COLO668 (cell line): Measurements from ENCODE around the gene RELN.
"Not testable (repeated sequence)": the region's sequence is repeated elsewhere in the genome, so short reads cannot be mapped to it uniquely, and the experiment has no call there.

Experiments
- DNase-seq: peaks from one replicate; lab custom pipeline; 2025; ENCODE audit not compliant: unreplicated experiment; lab: John Stamatoyannopoulos, UW

RELN gene

GRCh38 chr7:103896826-103897225 is 92.6 kb downstream of the RELN start:
- not testable (repeated sequence) for DNase-seq

GRCh38 chr7:103894656-103895596 is 94.5 kb downstream of the RELN start:
- no peak for DNase-seq

- DNase-seq, result no peak
Measured at GRCh38 chr7:103893350-103893749, 96.1 kb downstream of the RELN start.

GRCh38 chr7:103889451-103889850 is 100.0 kb downstream of the RELN start:
- no peak for DNase-seq

GRCh38 chr7:103888603-103889153 is 100.8 kb downstream of the RELN start:
- no peak for DNase-seq

- DNase-seq, result no peak
Measured at GRCh38 chr7:103887853-103888602, 101.4 kb downstream of the RELN start.

GRCh38 chr7:103887050-103887449 is 102.4 kb downstream of the RELN start:
- DNase-seq, result no peak

- no peak for DNase-seq
Measured at GRCh38 chr7:103879928-103880600, 109.4 kb downstream of the RELN start.

GRCh38 chr7:103879411-103879810 is 110.0 kb downstream of the RELN start:
- no peak for DNase-seq

- DNase-seq, result no peak
Measured at GRCh38 chr7:103877565-103877964, 111.9 kb downstream of the RELN start.

- DNase-seq, result no peak
Measured at GRCh38 chr7:103875718-103876117, 113.7 kb downstream of the RELN start.

- DNase-seq, result no peak
Measured at GRCh38 chr7:103871473-103871872, 118.0 kb downstream of the RELN start.

- no peak for DNase-seq
Measured at GRCh38 chr7:103870664-103871063, 118.8 kb downstream of the RELN start.

GRCh38 chr7:103867874-103868273 is 121.6 kb downstream of the RELN start:
- no peak for DNase-seq

- peak; percentile 34 for DNase-seq
Measured at GRCh38 chr7:103866919-103867318, 122.5 kb downstream of the RELN start.

GRCh38 chr7:103865442-103865841 is 124.0 kb downstream of the RELN start:
- DNase-seq, result no peak

GRCh38 chr7:103862302-103863035 is 127.0 kb downstream of the RELN start:
- DNase-seq, result no peak

- DNase-seq, result no peak
Measured at GRCh38 chr7:103859709-103860108, 129.7 kb downstream of the RELN start.

GRCh38 chr7:103857435-103857834 is 132.0 kb downstream of the RELN start:
- peak; percentile 15 for DNase-seq

GRCh38 chr7:103856929-103857328 is 132.5 kb downstream of the RELN start:
- DNase-seq, result no peak
